GM18520 (cell line): ENCODE results near the gene ERC2.

ENCODE experiments used
- ATAC-seq: cut with Tn5 transposase; IDR thresholded peaks from one replicate; pipeline ENCODE4 v1.9.1; 2021; ENCODE audit not compliant: unreplicated experiment

The ERC2 gene

GRCh38 chr3:55895897-55896566 lies 572.2 kb downstream of the ERC2 start:
- no peak for ATAC-seq

- ATAC-seq = no peak
These were observed 573.7 kb downstream of the ERC2 start for GRCh38 chr3:55894605-55895004.

GRCh38 chr3:55893045-55893664 lies 575.1 kb downstream of the ERC2 start:
- ATAC-seq = no peak

GRCh38 chr3:55891106-55891505 lies 577.2 kb downstream of the ERC2 start:
- no peak for ATAC-seq

GRCh38 chr3:55888282-55888885 lies 579.9 kb downstream of the ERC2 start:
- ATAC-seq = no peak

GRCh38 chr3:55885721-55886120 lies 582.5 kb downstream of the ERC2 start:
- ATAC-seq = no peak

GRCh38 chr3:55884491-55885285 lies 583.6 kb downstream of the ERC2 start:
- no peak for ATAC-seq

GRCh38 chr3:55884066-55884465 lies 584.2 kb downstream of the ERC2 start:
- ATAC-seq = no peak

GRCh38 chr3:55882006-55882405 lies 586.3 kb downstream of the ERC2 start:
- ATAC-seq = no peak

- no peak for ATAC-seq
These were observed 587.9 kb downstream of the ERC2 start for GRCh38 chr3:55880357-55880756.

- no peak for ATAC-seq
These were observed 588.4 kb downstream of the ERC2 start for GRCh38 chr3:55879901-55880331.

GRCh38 chr3:55877703-55878102 lies 590.6 kb downstream of the ERC2 start:
- no peak for ATAC-seq

- ATAC-seq = no peak
These were observed 591.7 kb downstream of the ERC2 start for GRCh38 chr3:55876560-55876959.

- no peak for ATAC-seq
These were observed 593.2 kb downstream of the ERC2 start for GRCh38 chr3:55875113-55875512.

GRCh38 chr3:55873523-55874254 lies 594.6 kb downstream of the ERC2 start:
- no peak for ATAC-seq

GRCh38 chr3:55870594-55870993 lies 597.7 kb downstream of the ERC2 start:
- no peak for ATAC-seq

- no peak for ATAC-seq
These were observed 599.9 kb downstream of the ERC2 start for GRCh38 chr3:55868347-55868746.

GRCh38 chr3:55863028-55863427 lies 605.2 kb downstream of the ERC2 start:
- ATAC-seq = no peak

- ATAC-seq = no peak
These were observed 608.1 kb downstream of the ERC2 start for GRCh38 chr3:55860049-55860721.

GRCh38 chr3:55859305-55859704 lies 609.0 kb downstream of the ERC2 start:
- ATAC-seq = no peak
